ENCODE results near the gene SNRNP48.

DNA sequence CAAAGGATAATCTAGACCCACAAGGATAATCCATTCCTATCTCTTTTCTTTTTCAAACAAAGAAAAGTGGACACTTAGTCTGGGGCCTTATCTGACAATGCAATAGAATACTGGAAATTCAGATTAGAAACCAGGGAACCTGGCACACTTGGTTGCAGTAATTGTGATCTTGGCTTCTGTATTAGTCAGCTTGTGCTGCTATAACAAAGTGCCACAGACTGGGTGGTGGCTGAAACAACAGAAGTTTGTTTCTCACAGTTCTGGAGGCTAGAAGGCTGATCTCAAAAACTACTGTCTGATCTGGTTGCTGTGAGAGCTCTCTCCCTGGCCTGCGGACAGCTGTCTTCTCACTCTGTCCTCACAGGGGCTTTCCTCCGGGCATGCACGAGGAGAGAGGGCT is 49.4 kb downstream of the SNRNP48 start:
- TF ChIP-seq POLR2A (IDR thresholded peaks at IDR 0.05; ENCODE audit: low read length), result no peak
- TF ChIP-seq GATA1 (IDR thresholded peaks at IDR 0.05; ENCODE audit: low read depth, low read length), result no peak
